Peyer's patch (tissue), 4 donors: ENCODE measurements around the gene TERC. TPM values are rescaled to one million over a fixed set of nuclear protein-coding genes. Genes with fewer than 3 reads are reported as not detected.
A peak's percentile ranks its signal among the peaks of the same experiment; 100 is the strongest.

Experiments
- DNase-seq, 3 donors: peaks; one replicate each; pipeline ENCODE4 v3.0.0-alpha.2; 2017 to 2019
- H3K27ac ChIP-seq, 4 donors: fragments of 200-600 bp; sonication (generic); one replicate each; pipeline ENCODE4 v1.5.1; 2016 to 2019
- H3K27me3 ChIP-seq, 2 donors: fragments of 200-600 bp; sonication (generic); one replicate each; pipeline ENCODE4 v1.5.1; 2019
- H3K36me3 ChIP-seq, 3 donors: fragments of 200-600 bp; sonication (generic); one replicate each; pipeline ENCODE4 v1.5.1; 2016 to 2019
- H3K4me1 ChIP-seq, 4 donors: fragments of 200-600 bp; sonication (generic); one replicate each; pipeline ENCODE4 v1.5.1; 2016 to 2019
- H3K4me3 ChIP-seq, 4 donors: fragments of 200-600 bp; sonication (generic); 1 replicate in 3 of 4; 2 replicates in 1 of 4; pipeline ENCODE4 v1.5.1; 2016 to 2019; ENCODE audit warnings: mild to moderate bottlenecking in 1 of 4
- H3K9me3 ChIP-seq, 4 donors: fragments of 200-600 bp; sonication (generic); one replicate each; pipeline ENCODE4 v1.5.1; 2016 to 2019; ENCODE audit warnings: mild to moderate bottlenecking in 1 of 4
- POLR2A ChIP-seq, 2 donors: fragments of 450-650 bp; IDR thresholded peaks; one replicate each; pipeline ENCODE4 v1.5.1; 2017; ENCODE audit warnings: antibody characterized with exemption in 2 of 2, mild to moderate bottlenecking in 2 of 2, moderate library complexity in 2 of 2
- total RNA-seq, 4 donors: library from RNA; depleted of rRNA; stranded (reverse); fragments of >200 nt; gene quantifications; one replicate each; pipeline ENCODE4 v1.1.0, GENCODE V29; 2016
- TF ChIP-seq, protein P1 (sequence below), 6 experiments: fragments of 450-650 bp in 4 of 6; fragments of 200-600 bp in 2 of 6; sonication (generic) in 1 of 6; IDR thresholded peaks; one replicate each; pipeline ENCODE4 v1.5.1; 2017 to 2019; ENCODE audit warnings: antibody characterized with exemption in 6 of 6, mild to moderate bottlenecking in 3 of 6, moderate library complexity in 1 of 6

The TERC gene
- 10 to 100 TPM; 52.0 to 78.9 (median 68.4) TPM for total RNA-seq

DNA sequence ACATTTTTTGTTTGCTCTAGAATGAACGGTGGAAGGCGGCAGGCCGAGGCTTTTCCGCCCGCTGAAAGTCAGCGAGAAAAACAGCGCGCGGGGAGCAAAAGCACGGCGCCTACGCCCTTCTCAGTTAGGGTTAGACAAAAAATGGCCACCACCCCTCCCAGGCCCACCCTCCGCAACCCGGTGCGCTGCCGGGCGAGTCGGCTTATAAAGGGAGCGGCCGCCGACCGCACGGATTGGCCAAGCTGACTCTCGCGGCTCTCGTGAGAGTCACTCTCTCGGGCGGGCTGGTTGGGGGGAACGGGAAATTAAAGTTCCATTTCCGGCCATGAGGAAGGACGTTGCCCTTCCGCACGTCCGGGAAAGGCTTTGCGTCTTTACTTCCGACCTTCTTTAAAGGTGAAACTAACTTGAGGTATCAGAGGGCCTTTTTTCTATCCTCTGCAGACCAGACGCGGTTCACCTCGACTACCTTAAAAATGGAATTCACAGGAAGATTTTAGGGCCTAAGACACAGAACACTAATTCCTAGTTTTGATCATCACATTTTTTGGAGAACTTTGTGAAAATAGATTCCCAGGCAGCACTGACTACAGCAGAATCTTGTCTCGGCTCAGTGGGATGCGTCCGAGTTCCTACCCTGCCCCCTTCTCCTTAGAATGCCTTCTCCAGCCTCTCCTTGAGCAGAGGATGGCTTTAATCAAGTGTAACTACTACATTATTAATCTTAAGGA is at the start of gene TERC:
Gene TERC, minus strand, starts transcription at position 179 of the 731 bp plus-strand sequence.
- DNase-seq = peak; percentile 92 to 97 (median 93)
- peak within 1 kb of the TSS; percentile 97 to 99 (median 98) for H3K27ac ChIP-seq
- no peaks in the 10 kb centered on the region for H3K27me3 ChIP-seq
- H3K4me3 ChIP-seq = peak within 1 kb of the TSS; percentile 82 to 91 (median 84)
- TF ChIP-seq, protein P1, sequence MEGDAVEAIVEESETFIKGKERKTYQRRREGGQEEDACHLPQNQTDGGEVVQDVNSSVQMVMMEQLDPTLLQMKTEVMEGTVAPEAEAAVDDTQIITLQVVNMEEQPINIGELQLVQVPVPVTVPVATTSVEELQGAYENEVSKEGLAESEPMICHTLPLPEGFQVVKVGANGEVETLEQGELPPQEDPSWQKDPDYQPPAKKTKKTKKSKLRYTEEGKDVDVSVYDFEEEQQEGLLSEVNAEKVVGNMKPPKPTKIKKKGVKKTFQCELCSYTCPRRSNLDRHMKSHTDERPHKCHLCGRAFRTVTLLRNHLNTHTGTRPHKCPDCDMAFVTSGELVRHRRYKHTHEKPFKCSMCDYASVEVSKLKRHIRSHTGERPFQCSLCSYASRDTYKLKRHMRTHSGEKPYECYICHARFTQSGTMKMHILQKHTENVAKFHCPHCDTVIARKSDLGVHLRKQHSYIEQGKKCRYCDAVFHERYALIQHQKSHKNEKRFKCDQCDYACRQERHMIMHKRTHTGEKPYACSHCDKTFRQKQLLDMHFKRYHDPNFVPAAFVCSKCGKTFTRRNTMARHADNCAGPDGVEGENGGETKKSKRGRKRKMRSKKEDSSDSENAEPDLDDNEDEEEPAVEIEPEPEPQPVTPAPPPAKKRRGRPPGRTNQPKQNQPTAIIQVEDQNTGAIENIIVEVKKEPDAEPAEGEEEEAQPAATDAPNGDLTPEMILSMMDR (IDR thresholded peaks at IDR 0.05) = peak in 2 of 6 experiments; percentile 1 to 4
- peak; percentile 98 for TF ChIP-seq POLR2A (IDR thresholded peaks at IDR 0.05)
- no peaks in the 10 kb centered on the region for H3K9me3 ChIP-seq
- H3K4me1 ChIP-seq = peaks cover 0 to 7% (median 2%) of the 10 kb centered on the region in 4 donors
- no peaks in the 10 kb centered on the region for H3K36me3 ChIP-seq

- H3K4me3 ChIP-seq = peak overlapping the region; percentile 36 to 67 (median 54)
- DNase-seq = peak; percentile 55 to 92 (median 84)
- peak overlapping the region in 2 of 4 donors; percentile 56 to 74 for H3K27ac ChIP-seq
- no peak for TF ChIP-seq POLR2A (IDR thresholded peaks at IDR 0.05)
- TF ChIP-seq, protein P1 (IDR thresholded peaks at IDR 0.05) = peak; percentile 23 to 66 (median 47)
- H3K9me3 ChIP-seq = peaks cover 0 to 5% (median 0%) of the 10 kb centered on the region in 4 donors
- H3K4me1 ChIP-seq = peaks cover 0 to 9% (median 0%) of the 10 kb centered on the region in 4 donors
- no peaks in the 10 kb centered on the region for H3K27me3 ChIP-seq
- H3K36me3 ChIP-seq = no peaks in the 10 kb centered on the region
Observed at GRCh38 chr3:169813757-169814517, 49.1 kb upstream of the TERC start.

- no peak for DNase-seq
- H3K27me3 ChIP-seq = no peaks in the 10 kb centered on the region
- H3K36me3 ChIP-seq = no peaks in the 10 kb centered on the region
- H3K27ac ChIP-seq = peak overlapping the region in 3 of 4 donors; percentile 30 to 74 (median 52)
- peaks cover 0 to 9% (median 0%) of the 10 kb centered on the region in 4 donors for H3K4me1 ChIP-seq
- peak overlapping the region; percentile 36 to 67 (median 54) for H3K4me3 ChIP-seq
- H3K9me3 ChIP-seq = peaks cover 0 to 5% (median 0%) of the 10 kb centered on the region in 4 donors
- no peak for TF ChIP-seq POLR2A (IDR thresholded peaks at IDR 0.05)
- TF ChIP-seq, protein P1 (IDR thresholded peaks at IDR 0.05) = no peak
Observed at GRCh38 chr3:169813278-169813677, 48.4 kb upstream of the TERC start.

GRCh38 chr3:169812332-169813235 is 47.7 kb upstream of the TERC start, which contains the start of the genes LRRC34 and LRRIQ4:
Gene LRRC34, minus strand, starts transcription at chr3:169812904. Its CDS starts 356 bp downstream, at chr3:169812548.
Gene LRRIQ4, plus strand, starts transcription at chr3:169812870. Its CDS starts 9,052 bp downstream, at chr3:169821922.
- no peaks in the 10 kb centered on the region for H3K27me3 ChIP-seq
- H3K4me1 ChIP-seq = peaks cover 0 to 9% (median 0%) of the 10 kb centered on the region in 4 donors
- TF ChIP-seq, protein P1 (IDR thresholded peaks at IDR 0.05) = peak in 1 of 6 experiments; percentile 7
- no peak for TF ChIP-seq POLR2A (IDR thresholded peaks at IDR 0.05)
- peaks cover 0 to 5% (median 0%) of the 10 kb centered on the region in 4 donors for H3K9me3 ChIP-seq
- no peaks in the 10 kb centered on the region for H3K36me3 ChIP-seq
- peak within 1 kb of the TSS; percentile 30 to 74 (median 52) for H3K27ac ChIP-seq
- DNase-seq = peak; percentile 73 to 93 (median 87)
- H3K4me3 ChIP-seq = peak within 1 kb of the TSS; percentile 36 to 67 (median 54)
